Measurements from ENCODE around the gene ZNF638.

- no peak for TF ChIP-seq CEBPB (IDR thresholded peaks at IDR 0.05)
- TF ChIP-seq YY1 (IDR thresholded peaks at IDR 0.05; ENCODE audit: low read depth), result no peak
- no peak for TF ChIP-seq FOXM1 (IDR thresholded peaks at IDR 0.05; ENCODE audit: borderline replicate concordance, low read depth)
- no peak for TF ChIP-seq CREB1 (IDR thresholded peaks at IDR 0.05; ENCODE audit: low read depth)
- no peak for TF ChIP-seq EP300 (IDR thresholded peaks at IDR 0.05; ENCODE audit: borderline replicate concordance)
- TF ChIP-seq EGR1 (IDR thresholded peaks at IDR 0.05), result no peak
These were observed 49.1 kb downstream of the ZNF638 start for GRCh38 chr2:71380665-71381064.
